Activated CD4-positive, alpha-beta T cell treated with anti-CD3 and anti-CD28 coated beads, Interleukin-10, Interleukin-2, amounts not matched to agents 100 ng/mL and 50 ng/mL, durations not matched to agents 16 hours and 8 hours (primary cell): ENCODE measurements around the gene RPTOR.

Source experiments
- DNase-seq: peaks from one replicate; pipeline ENCODE4 v3.0.0-alpha.2; 2020

RPTOR gene

DNA sequence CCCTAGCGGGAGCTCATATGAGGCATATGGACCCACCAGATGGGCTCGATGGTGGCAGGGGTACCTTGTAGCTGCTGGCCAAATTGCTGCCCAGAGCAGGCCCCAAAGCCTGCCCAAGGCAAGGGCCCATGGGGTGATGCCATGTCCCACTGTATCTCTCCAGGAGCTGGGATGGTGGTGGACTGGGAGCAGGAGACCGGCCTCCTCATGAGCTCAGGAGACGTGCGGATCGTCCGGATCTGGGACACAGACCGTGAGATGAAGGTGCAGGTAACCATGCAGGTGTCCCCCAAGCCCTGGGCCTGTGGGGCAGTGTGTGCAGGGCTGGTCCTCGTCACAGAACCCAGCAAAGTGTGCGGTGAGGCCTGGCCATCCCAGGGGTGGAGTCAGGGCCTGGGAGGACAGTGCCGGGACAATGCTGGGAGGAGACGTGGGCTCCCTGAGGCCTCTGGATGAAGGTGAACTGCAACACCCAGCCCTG is 412.9 kb downstream of the RPTOR start:
- no peak for DNase-seq

DNA sequence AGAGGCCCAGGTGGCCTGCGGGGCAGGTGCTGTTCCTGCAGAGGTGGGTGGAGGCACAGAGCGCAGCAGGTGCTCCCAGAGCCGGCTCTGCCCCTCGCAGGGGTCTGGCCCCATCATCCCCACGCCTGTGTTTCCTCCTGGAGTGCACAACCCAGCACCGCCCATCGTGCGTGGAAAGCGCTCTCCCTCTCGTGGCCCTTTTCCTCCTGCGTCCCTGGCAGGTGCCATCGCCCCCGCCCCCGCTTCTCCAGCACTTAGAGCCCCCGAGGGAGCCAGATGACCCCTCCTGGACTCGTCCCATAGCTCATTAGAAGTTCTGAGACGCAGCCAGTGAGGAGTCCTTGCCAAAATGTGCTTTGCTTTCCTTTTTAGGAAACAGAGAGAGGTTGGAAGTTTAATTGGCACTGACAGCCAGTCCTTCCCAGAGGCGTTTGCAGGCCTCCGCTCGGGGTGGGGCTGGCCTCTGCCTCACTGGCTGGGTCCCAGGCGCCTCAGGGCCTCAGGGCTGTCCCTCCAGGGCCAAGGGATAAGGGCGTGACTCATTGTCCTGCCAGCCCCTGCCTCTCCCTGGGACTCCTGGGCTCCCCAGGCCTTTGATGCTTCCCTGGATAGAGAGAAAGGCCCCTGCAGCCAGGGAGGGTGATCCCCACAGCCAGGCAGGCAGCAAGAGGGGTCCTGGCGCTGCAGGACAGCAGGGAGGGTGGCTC is 414.8 kb downstream of the RPTOR start:
- no peak for DNase-seq

DNA sequence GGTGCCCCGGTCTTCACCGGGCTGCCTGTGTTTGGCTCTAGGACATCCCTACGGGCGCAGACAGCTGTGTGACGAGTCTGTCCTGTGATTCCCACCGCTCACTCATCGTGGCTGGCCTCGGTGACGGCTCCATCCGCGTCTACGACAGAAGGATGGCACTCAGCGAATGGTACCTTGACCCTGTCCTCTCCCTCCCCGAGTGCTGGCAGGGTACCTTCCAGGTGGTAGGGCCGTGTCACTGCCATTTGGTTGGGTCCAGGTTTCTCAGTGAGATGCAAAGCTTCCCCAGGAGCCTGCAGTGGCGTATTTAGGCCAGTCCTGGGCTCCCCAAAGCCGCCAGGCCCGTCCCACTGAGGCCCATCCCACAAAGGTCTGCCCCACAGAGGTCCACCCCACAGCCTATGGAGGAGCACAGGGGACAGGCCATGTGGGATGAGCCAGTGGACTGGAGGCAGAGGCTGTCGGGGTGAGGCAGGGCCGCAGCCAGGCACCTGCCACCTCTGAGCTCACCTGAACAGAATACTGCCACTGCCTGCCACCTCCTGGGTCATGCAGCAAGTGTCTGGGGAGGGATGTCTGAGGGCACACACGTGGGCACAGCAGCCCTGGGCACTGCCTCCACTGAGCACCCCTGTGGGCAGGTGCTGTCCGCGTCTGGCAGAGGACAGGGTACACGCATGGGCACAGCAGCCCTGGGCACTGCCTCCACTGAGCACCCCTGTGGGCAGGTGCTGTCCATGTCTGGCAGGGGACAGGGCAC is 415.6 kb downstream of the RPTOR start:
- DNase-seq: no peak

DNA sequence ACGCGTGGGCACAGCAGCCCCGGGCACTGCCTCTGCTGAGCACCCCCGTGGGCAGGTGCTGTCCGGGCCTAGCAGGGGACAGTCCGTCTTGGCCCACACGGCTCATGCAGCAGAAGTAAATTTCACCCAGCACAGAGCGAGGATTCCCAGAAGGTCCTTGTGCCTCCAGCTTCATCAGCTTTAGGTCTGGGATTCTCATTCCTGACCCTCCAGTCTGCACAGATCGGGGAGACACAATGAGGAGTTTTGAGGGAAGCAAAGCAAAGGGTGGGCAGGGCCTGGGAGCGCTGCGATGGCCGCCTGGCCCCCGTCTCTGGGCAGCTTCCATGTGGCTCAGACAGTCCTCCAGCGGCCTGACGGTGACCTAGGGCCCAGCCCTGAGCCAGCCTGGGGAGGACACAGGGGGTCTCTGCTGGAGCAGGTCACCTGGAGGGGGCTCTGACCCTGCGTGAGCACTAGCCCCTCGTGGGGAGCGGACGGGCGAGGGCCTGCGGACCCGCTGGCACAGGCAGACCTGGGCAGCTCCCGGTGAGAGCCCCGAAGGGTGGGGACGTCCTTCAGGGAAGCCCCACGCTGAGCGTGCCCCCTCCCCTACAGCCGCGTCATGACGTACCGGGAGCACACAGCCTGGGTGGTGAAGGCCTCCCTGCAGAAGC is 416.3 kb downstream of the RPTOR start:
- no peak for DNase-seq

DNA sequence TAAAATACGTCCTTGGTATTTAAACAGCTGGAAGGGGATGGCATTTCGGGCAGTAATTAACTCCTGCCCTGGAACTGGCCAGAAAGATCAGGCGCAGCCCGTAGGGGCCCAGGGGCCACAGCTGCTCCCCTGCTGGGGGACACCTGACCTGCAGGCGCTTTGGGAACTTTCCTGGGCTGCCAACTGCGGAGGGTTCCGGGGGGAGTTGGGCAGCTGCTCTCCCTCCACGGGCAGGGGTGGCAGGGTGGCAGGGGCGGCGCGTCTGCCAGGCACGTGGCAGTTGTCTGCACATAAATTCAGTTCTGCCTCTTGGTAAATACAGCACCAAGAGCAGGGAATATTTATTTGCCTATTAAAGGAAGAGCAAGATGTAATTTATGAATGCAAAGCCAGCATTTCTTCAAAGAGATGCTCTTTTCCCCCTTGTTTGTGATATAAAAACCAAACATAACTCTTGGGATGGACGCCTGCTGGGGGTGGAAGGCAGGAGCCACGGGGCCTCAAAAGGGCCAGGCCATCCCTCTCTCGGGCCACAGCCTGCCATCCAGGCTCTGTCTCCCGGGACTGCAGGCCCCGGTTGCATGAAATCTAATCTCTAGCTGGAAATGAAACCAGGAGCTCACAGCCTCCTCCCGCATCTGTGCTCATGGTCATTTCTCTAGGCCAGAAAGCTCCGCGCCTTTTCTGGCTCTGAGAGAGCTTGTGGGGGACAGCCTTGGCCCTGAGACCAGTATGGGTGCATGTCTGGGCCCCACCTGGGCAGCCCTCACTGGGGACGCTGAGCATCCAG is 417.1 kb downstream of the RPTOR start:
- no peak for DNase-seq

DNA sequence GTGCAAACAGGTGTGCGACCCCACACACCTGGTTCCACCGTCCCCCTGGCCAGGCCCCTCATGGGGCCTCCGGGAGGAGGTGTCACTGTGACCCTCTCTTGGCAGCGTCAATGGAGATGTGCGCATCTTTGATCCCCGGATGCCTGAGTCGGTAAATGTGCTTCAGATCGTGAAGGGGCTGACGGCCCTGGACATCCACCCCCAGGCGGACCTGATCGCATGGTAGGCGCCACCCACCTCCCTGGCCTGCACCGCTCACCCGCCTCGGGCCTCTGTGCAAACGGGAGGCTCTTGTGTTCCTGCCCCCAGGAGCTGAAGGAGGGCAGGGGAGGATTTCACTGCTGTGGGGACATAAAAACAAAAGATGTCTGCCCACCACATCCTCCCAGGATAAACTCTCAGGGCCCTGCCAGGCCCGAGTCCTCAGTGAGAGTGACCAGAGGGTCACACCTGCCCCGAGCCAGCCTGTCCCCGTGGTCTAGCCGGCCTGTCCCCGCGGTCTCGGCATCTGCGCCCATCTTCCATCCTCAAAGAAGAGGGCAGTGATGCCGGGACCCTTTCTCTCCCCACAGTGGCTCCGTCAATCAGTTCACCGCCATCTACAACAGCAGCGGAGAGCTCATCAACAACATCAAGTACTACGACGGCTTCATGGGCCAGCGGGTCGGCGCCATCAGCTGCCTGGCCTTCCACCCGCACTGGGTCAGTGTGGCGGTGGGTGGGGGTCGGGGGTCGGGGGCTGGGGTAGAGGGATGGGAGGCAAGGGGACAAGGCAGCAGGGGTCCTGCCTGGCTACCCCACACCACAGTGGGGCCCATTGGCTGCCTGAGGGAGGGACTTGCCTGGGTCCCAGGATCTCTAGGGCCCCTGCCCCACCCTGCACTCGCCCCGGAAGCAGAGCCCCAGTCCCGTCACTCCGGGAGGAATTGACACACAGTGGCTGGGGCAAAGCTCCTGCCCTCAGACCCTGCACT is 418.0 kb downstream of the RPTOR start:
- no peak for DNase-seq

DNA sequence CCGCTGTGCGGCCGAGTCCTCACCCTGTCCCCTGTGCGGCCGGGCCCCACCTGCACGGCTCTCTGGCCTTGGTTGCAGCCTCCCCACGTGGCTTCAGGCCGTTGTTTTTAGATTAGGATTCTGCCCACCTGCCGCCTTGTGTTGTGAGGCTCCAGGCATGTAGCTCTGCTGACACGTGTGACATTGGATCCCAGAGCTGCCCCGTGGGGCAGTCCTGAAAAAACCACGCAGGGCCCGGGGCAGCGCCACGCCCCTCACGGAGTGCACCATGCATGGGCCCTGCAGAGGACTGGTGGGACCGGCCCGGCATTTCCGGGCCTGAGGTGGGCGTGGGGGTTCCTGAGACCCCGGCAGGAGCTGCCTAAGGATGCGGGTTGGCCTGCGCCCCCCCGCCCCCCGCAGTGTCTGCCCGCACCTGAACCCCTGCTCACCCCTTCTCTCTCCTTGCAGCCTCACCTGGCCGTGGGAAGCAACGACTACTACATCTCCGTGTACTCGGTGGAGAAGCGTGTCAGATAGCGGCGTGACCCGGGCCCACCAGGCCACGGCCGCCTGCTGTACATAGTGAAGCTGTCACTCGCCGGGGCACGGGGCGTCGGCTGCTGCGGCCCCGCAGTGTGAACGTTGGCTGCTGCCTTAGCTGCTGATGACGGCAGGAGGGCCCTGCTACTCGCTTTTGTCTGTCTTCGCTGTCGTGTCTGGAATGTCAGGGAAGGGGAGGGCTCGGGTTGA is 419.3 kb downstream of the RPTOR start:
- DNase-seq: no peak

DNA sequence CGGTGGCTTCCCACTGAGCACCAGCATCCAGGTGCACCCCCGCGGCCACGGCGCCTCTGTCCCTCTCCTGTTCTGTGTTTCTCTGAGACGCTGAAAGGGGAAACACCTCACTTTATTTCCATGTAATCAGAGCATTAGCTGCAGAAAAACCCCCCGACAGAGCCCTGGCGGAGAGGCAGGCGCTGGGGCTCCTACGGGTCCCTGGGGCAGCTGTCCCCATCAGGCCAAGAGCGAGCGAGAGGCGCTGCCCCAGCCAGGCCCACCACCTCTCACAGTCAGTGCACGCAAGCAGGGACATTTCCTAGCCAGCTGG is 419.9 kb downstream of the RPTOR start:
- no peak for DNase-seq

DNA sequence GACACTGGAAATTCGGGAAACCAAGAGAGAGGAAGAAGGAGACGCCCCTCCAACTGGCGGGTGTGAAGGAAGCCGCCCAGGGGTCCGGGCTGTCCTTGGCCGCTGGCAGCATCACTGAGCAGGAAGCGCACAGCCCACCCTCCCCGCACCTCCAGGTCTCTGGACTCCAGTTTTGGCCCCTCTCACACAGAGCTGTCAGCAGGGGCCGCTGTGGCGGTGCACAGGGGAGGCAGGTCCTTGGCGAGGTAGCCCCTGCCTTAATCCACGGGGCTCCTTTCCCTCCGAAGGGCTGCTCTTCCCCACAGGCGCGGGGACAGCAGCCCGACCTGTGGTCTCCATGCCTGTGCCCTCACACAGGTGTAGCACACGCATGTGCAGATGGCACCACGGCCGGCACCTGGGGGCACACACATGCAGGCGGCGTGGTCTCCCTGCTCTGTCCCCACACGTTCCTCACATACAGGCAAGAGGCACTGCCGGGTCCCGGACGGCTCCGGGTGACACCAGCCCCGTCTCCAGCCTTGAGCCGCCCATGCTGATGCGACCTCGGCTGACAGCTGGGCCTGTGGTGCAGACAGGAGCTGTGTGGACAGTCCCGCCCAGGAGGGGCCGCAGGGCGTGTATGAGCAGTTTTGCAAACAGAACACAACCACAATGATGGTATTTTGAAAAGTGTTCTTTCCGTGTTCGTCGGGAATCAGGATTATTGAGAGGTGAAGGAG is 420.4 kb downstream of the RPTOR start:
- DNase-seq: no peak

DNA sequence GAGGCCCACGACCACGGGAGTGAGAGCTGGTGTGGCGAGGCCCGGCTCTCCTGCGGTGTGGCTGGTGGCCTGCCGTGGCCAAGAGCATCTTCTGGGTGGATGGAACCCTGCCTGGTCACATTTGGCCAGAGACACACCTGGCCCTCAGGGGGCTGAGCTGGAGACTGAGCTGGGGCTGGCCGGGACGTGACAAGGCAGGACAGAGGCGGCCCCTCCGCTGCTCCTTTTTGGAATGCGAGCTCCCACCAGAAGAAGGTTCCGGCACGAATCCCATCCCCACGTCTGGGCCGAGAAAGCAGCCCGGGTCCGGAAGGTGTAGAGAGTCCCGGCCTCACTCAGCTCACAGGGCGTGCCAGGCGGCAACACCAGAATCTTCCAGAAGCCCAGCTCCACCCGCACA is 421.0 kb downstream of the RPTOR start:
- DNase-seq: no peak

DNA sequence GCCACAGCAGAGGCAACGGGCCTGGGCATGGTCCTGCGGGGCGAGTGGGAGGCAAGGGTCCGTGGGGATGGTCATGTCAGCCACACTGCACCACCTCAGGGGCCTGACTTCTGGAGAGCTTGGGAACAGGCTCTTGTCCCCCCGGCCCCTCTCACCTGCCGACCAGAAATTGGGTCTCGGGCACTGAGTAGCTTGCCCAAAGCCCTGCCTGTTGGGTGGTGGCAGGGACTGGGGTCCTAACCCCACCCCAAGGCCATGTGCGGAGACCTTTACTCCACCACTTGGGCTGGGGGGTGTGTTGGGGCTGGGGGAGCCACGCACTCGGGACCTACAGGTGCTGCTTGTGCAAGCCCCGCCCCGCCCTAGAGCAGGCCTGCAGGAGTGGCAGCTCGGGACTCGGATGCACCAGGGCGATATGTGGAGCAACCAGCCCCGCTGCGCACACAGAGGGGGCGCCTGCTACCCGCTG is 422.8 kb downstream of the RPTOR start:
- no peak for DNase-seq

DNA sequence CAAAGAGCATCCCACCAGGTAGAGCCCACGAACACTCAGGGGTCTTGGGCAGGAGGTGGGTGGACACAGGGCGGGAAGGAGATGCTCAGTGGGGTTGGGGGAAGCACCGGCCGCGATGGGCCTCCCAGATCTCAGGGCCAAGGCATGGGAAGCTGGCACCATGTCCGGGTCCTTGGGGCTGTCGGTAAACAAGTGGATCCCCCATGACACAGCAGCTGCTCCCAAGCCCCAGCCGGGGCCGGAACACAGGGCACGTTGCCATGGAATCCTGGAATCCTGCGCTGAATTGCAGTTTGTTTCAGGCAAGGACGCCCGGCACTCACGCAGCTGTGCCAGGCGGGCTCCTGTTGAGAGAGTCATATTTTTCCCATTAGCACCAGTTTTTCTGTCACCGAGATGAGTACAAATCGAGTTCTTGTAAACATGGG is 424.0 kb downstream of the RPTOR start:
- DNase-seq: no peak

DNA sequence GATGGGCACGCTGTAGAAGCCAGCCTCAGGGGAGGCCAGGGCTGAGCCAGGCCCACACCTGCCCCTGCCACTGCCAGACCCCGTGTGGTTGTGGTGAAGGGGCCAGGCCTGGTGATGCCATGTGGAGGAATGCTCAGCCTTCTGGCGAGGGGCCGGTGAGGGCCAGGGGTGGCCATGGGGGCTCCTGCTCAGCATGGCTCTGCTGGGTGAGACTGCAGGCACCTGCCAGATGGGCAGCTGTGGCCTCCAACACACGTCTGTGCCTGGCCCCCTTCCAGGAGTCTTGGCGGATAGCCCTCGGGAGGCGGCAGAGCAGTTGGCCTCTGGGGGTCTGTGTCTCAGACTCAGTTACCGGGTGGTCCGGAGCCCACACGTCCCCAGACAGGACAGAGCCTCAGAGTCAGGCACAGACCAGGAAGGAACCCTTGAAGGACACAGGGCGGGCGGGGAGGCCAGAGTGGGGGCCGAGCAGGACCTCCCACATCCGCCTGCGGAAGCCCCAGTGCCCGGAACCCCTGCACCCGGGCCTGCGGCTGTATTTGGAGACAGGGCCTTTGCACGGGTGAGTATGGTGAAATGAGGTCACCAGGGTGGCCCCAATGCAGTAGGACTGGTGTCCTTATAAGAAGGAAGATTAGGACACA is 424.5 kb downstream of the RPTOR start:
- DNase-seq: no peak

DNA sequence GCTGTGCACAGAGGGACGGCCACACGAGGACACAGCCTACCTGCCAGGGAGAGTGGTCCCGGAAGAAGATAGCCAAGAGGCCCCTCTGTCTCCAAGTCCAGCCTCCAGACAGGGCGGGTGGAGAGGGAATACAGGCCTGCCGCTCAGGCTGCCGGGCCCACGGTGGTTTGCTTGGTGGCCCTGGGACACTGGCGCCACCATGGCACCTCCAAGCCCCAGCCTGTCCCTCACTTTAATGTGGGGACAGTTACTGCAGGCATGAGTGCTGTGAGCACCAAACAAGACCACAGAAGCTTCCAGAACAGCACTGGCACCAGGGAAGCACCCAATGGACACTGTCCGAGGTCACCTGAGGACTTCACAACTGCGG is 425.0 kb downstream of the RPTOR start:
- no peak for DNase-seq

DNA sequence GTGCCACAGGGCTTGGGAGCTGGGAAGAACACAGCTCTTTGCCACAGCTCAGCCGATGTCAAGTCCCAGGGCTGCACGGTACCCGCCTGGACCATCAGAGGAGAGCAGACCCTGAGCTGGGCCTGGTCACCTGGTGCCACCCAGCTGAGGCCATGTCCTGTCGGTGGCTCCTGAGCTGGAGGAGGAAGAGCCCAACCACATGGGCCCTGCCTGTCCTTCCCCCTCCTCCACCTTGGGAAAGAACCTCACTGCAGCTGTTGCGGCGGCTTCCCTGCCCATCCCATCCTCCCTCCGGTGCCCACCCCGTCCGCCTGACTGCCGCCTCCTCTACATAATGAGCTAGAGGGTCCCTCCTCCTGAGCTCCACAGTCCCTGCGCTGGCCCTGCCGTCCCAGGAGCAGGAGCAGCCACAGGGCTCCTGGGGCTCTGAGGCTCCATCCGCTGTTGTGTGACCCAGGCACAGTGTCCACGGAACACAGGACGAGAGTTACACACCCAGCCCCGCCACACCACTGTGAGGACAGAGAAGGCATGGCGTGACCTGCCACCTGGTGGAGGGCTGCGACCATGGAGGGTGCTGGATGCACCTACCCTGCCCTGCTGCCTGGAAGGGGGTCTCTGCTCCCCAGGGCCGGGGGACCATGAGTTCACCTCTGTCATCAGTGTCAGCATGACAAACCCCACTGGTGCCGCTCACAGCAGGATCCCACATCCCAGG is 425.6 kb downstream of the RPTOR start:
- peak; percentile 54 for DNase-seq

DNA sequence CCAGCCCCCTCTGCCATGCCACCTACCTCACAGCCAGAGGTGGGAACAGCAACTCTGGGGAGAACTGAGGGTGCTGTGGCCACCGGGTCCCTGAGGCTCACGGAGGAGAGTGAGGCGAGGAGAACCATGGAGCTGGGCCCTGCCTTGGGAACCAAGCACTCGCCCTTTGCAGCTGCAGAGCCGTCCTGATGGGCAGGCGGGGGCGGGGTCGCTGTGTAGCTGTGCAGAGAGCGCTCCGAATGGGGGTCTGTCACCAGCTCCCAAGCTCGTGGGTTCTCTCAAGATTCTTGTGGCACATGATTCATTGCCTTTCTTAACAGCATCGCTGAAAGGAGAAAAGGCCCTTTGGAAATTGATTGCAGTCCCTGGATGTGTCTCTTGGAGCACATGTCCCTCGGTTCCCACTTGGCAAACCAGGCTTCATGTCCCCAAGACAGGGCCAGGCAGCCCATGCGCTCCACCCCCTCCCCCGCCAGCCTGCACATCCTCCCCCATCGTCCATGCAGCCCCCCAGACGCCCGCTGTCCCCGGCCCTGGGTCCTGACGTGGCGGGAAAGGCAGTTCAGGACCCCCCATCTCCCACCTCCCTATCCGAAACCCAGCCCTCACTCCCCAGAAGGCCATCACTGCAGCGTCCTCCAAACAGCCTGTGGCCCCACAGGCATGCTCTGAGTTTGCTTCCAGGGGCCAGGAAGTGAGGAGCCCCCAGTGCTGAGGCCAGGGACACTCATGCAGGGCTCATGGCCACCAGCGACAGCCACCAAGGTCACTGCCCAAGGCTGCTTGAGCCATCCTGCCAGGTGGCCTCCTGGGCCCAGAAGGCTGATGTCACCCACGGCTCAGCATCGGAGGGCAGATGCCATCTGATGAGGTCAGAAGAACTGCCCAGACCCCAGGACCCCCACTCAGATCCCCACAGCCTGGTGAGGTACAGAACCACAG is 426.4 kb downstream of the RPTOR start:
- no peak for DNase-seq

DNA sequence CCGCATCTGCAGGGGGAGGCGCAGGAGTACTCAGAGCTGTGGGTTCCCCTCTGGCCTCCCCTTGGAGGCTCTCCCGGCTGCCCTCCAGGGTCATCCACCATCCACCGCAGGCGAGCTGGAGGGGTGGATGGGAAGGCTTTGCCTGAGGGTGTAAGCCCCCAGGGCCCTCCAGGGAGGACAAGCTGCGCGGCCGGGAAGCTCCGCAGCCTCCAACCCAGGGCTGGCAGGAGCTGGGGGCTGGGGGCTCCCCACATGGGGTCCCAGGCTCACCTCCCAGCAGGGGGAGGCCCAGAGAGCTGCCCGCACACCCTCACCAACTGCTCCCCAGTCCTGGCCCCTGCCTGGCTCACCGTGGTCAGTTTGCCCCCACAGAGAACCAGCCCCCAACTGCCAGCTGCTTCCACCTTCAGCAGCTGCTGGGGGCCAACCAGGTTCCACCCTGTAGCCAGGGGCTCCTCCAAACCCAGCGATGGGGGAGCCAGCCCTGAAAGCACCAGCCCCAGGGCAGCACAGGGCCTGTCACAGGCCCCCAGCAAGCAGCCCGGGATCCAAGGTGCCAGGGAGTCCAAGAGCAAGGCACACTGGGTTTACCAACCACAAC is 427.2 kb downstream of the RPTOR start:
- DNase-seq: no peak

DNA sequence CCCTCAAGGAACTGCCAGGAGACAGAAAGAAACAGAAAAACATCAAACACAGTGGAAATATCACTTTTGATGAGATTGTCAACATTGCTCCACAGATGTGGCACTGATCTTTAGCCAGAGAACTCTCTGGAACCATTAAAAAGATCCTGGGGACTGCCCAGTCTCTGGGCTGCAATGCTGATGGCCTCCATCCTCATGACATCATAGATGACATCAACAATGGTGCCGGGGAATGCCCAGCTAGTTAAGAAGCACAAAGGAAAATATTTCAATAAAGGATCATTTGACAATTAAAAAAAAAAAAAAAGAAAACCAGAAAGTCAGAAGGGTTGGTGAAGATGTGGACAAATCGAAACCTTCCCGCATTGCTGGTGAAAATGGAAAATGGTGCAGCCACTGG is 432.1 kb downstream of the RPTOR start:
- DNase-seq: no peak
